Measurements from ENCODE around the gene FAM83C.

FAM83C gene

DNA sequence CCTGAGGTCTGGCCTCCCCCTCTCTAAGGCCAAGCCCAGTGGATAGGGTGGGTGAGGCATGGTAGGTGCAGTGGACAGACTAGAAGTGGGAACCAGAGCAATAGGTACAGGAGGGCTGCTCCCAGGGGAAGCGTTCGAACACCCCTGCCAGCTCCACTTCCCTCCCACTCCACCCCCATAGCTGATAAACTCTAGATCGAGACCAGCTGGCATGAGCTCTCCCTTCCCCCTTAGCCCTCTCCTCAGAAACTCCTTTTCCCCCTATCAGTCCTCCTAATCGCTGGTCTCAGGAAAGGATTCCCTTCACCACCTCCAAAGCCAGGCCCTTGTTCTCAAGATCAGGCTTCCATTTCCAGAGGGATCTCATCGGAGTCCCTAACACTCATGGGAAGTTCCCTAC lies 6.0 kb upstream of the FAM83C start:
- DNase-seq, result no peak

DNA sequence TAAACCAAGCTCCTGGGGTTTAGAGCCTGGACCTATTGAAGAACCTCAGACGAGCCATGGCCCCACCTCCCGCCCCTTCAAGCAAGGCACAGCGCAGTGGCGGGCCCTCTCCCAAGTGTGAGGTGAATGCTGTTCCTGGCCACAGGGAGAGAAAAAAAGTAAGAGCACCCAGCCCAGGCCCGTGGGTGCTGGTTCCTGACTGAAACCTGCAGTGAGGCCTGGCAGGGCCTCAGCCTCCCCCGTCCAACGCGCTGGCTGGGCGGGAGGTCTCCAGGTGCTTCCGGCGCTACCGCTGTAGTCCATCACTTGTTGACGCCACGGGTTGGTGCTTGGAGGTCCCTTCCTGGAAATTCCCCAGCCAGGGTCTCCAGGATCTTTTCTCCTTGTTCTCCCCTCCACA lies 5.5 kb upstream of the FAM83C start:
- no peak for DNase-seq

DNA sequence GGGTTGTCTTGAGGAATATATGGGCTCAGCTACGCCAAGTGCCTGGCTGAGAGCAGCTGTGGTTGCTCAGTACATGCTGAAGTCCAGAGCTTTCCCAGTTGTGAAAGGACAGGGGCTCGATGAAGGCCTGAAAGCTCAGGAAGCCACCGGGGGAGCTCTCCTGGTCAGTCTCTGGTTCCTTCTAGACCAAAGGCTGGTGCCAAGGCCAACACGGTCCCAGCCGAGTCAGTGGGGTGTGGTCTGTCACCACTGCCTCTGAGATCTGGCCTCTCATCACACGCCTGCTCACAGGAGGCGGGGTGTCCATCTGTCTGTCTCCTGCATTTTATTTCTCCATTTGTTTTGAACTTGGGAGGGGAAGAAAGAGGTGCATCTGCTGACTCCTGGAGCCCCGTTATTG lies 4.9 kb upstream of the FAM83C start:
- DNase-seq, result no peak

DNA sequence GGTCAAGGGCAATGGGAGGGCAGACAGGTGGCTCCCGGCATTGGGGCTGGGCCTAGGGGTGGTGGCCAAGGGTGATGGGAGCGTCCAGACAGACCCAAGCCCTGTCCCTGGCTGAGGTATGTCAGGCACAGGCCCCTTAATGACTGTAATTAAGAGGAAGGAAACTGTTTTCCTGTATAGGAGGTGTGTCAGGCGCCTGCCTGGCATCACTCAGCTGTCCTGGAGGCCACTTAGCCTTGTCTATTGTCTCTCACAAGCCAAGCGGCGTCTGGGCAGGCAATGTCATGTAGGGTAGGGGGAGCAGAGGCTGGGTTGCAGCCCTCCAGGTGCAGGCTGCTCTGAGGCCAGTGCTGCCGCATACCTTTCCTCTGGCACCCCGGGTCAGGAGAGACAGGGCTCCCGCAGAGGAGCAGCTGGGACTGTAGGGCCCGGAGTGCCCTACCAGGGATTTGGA lies 3.9 kb upstream of the FAM83C start:
- DNase-seq, result no peak

DNA sequence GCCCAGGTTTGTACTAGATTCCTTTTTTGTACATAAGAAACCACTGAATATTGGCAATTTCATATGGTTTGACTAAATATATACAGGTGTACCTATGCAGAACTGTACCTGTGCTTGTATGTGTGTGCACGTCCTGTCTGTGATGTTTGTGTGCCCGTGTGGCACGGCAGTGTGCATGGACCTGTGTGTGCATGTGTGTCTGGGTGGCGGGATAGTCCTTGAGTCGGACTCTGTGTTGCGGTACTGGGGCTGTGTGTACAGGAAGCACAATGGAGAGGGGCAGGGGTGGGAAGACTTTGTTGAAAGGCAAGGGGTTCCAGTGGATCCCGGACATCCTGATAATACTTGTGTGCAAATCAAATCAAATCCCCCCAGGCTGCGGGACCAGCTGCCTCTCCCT lies 3.4 kb upstream of the FAM83C start:
- no peak for DNase-seq

DNA sequence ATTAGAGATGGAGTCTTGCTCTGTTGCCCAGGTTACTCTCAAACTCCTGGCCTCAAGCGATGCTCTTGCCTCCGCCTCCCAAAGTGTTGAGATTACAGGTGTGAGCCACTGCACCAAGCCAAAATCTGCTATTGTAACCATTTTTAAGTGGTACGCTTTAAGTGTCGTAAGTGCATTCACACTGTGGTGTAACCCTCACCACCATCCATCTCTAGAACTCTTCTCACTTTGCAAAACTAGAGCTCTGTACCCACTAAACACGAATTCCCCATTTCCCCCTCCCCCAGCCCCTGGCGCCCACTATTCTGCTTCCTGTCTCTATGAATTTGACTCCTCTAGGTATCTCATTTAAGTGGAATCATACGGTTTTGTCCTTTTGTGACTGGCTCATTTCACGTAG lies 2.8 kb upstream of the FAM83C start:
- DNase-seq, result no peak

DNA sequence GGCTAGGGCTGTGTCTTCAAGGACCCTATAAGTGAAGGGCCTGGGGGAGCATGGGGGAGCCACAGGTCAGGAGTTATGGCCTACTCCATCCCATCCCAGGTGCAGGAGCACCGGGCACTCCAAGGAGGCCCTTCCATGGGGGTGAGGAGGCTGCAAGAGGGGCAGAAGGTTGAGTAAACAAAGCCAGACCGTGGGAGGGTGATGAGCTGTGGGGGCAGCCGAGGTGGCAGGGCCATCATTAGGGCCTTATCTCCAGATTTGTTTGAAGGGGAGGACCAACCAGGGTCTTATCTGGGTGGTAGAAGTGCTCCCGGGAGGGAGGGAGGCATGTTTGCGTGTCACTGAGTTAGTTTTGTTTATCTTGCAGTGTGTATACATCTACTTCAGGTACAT lies 2.1 kb upstream of the FAM83C start:
- DNase-seq, result no peak

DNA sequence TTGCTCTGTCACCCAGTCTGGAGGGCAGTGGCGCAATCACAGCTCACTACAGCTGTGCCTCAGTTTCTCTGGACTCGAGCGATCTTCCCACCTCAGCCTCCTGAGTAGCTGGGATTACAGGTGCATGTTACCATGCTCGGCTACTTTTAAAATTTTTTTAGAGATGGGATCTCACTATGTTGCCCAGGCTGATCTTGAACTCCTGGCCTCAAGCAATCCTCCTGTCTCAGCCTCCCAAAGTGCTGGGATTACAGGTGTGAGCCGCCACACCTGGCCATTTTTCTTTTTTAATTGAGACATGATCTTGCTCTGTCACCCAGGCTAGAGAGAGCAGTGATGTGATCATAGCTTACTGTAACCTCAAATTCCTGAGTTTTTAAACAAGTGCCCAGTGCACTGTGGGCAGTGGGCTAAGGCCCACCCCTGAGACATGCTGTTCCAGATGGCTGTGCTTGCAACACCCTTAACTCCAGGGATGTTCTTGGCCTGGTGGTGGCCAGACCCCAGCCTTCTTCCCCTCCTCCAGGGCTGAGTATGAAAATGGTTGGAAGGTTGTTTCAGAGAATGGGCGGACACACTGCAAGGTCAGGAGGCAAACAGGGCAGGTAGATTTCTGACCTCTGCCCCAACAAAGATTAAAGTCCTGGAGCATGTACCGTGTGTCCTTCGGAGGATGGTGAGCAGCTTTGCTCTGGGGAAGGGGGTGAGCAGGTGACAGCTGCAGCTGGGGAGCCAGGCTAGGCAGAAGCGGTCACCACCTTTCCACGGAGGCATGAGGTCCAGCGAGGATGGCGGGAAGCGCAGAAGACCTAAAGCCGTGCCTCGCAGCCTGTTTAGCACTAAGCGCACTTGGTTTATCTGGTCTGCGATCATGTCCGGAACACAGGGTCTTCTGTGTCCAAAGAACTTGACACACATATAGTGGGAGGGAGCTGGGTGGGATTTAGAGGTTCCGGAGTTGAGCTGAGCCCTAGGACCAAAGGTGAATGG lies 1.4 kb upstream of the FAM83C start:
- DNase-seq, result no peak

DNA sequence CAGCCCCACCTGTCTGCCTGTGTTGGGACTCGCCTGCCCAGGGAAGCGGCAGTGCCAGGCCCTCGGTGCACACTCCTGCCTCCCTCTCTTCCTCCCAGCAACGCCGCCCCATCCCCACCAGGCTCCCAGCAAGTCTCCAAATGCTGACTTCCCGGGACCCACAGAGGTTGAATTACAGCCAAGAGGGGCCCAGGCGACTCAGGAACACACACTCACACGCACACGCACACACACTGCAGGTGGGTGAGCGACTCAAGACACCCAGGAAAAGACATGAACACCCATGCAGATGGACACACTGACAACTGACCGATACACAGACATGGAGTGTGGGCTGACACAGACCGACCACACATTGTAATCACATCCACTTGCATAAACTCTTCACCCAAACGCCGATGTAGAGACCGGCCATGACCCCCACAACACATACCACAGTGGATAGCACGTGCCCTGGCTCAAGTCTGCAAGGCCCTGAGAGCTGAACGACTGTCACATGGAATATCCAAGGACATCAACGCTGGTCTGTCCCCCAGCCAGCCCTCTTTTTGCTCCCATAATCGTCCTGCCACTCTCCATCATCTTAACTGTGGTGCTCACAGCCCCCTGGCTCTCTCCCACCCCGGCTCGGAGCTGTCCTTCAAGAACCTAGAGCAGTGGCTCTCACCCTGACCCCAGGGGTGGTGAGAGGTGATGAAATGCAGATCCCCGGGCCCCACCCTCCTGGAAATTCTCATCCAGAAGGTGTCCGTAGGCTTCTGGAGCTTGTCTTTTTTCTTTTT lies 470 bp upstream of the FAM83C start:
- DNase-seq, result no peak

DNA sequence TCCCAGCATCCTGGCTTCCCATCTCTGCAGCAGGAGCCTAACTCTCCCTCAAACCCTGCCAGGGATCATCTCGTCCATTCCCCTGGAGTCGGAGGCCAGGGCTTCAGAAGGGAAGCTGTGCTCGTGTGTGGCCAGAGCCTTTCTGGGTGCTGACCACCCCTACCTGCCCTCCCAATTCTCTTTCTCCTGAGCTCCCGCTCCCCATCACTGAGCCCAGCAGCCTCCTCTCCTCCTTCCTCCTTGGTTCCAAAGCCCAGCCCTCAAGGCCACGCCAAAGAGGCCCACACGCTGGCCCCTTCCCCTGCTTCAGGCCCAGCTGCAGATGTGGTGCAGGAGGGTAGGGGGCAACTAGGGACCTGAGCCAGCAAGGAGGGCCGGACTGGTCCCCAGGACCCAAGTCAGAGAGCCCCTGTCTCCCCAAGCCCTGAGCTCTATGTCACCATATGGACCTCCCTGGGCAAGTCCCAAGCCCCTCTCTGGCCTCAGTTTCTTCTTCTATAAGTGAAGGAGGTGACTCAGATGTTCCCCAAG lies 1.3 kb downstream of the FAM83C start:
- DNase-seq, result no peak

DNA sequence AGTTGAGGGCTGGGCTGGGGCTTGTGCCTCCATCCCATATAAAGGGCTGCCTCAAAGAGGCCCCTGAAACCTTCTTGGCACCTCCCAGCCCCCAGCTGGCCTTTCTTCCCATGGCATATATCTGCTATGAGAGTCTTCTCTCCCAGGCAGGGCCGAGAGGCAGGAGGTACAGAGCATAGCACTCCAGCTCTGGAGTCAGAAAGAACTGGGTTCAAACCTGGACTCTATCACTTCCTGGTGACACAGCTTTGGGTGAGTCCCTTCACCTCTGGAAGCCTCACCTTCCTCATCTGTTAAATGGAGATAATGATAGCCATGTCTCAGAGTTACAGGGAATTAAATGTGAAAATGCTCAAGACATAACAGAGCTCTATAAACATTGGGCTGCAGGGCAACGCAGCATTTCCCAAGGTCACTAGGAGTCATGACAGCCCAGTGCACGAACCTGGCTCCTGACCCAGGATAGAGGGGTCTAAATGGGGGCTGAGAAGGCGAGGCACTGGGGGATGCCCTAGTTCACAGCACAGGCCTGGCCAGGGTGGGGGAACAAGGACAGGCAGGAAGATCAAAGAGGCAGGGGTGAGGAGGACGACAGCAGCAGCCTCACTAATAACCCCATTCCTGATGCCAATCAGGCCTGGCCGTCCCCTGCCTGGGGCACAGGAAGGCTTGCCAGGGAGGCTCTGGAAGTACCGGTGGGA lies 1.9 kb downstream of the FAM83C start:
- DNase-seq, result no peak

DNA sequence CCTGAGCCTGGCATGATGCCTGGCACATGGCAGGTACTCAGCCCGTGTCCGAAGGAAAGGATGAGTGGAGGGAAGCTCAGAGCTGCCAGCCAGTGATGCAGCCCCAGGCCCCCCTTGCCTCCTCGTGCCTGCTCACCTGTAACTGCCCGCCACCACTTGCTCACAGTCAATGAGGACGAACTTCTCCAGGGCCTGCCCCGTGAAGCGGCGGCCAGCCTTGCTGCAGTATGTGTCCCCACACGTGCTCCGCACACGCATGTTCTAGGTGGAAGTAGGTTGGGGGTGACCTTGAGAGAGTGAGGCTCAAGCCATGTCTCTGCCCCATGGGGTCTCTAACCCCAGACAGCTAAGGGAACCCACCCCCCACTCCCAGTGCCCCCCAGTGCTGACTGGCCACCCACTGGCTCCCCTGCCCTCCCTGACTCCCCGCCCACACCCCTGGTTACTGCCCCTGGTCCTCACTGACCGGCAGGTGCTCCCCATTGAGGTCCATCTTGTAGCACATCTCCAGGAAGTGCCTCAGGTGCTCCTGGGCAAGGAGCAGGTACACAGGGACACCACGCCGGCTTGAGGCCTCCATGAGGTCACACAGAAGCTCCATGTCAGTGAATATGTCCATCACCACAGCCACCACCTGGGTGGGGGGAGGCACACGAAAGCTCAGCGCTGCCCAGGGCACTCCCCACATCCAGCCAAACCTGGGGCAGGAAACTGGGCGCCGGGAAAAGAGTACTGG lies 3.7 kb downstream of the FAM83C start:
- no peak for DNase-seq

DNA sequence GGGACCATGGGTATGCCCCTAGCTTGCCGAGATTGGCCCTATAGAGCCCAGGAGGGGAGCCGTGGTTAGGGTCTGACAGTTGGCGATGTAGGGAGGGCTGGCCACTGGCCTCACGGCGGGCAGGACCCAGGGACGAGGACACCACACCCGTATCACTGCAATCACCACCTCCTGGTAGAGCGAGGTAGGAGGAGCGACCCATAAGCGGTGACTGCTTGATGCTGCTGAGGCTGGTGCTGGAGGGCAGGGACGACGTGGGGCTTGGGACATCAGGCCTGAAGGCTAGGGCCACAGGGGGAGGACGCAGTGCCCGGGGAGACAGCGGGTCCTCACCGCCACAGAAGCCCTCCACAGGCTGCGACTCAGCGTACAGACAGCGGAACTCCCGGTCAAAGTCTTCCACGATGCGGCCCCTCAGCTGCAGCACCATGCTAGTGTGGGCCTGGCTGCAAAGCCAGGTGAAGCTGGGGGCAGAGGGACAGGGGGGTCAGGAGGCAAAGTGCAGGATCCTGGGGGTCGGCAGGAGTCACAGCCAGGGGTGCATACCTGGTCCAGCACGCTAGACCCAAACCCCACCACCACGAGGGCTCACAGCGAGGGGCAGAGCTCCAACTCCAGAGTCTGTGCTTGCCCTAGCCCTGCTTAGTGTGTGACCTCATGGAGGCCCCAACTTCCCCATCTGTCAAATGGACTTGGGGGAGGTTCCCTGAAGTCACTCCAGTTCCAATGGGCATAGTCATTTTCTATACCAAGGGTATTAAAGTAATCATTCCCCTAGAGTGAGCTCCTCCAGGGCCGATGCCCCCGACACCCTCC lies 4.5 kb downstream of the FAM83C start:
- DNase-seq, result no peak

DNA sequence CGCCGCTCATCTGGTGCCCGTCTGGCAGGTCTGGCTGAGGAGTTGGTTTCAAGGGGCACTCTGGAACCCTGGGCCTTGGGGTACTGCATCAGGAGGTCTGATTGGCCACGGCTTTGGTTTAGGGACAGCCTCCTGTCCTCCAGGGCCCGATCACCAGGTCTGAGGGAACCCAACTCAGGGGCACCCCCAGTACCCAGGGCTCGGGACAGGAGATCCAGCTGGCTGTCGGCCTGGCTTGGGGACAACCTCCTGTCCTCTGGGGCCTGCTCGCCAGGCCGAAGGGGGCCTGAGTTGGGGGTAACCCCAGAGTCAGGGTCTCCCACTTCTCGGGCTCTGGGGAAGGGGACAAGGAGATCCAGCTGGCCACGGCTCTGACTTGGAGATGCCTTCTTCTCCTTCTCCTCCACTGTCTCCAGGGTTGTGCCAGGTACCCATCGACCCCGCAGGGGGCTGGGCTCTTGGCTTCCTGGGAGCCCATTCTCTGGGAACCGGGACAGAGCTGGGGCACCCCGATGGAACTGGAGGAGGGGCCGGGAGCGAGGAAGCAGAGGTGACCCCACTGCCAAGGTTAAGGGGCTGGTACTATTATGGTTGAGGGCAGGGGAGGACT lies 5.2 kb downstream of the FAM83C start:
- no peak for DNase-seq

DNA sequence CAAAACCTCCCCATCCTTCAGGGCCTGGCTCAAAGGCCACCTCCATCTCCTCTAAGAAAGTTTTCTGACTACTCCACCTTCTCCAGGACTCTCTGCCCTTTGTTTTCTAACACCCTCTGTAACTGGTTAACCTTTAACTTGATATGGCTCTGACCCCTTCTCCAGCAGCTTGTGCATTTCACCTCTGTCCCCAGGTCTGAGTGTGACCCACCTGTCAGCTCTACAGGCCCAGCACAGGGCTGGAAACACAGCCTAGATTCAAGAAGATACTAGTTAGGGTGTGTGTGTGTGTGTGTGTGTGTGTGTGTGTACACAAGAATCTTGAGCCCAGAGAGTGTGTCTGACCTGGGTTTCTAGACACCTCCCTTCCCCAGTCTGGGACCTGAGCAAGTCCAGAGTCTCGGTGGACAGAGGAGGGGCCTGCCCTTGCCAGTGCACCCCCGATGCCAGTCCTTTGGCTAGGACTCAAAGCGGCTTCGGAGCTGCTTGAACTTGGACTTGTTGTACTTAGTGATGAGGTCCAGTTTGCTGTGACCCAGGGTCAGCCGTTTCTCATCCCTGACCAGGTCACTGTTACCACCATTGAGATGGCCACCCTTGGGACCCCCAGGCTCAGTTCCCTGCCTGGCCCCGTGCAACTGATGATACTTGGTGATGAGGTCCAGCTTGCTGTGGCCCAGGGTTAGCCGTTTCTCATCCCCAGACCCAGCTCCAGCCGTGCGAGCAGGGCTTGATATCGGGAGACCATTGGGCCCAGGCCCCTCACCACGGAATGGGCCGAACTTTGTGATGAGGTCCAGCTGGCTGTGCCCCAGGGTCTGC lies 5.9 kb downstream of the FAM83C start:
- no peak for DNase-seq

DNA sequence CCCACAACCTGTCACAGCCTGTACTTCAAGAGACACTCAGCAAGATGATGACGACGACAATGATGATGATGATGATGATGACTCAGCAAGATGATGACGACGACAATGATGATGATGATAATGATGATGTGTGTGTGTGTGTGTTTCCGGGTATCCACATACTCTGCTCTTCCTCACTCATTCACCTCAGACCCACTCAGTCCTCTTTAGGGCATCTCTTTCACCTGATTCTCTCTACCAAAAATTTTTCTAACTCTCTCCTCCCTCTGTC lies 6.5 kb downstream of the FAM83C start:
- DNase-seq, result no peak

DNA sequence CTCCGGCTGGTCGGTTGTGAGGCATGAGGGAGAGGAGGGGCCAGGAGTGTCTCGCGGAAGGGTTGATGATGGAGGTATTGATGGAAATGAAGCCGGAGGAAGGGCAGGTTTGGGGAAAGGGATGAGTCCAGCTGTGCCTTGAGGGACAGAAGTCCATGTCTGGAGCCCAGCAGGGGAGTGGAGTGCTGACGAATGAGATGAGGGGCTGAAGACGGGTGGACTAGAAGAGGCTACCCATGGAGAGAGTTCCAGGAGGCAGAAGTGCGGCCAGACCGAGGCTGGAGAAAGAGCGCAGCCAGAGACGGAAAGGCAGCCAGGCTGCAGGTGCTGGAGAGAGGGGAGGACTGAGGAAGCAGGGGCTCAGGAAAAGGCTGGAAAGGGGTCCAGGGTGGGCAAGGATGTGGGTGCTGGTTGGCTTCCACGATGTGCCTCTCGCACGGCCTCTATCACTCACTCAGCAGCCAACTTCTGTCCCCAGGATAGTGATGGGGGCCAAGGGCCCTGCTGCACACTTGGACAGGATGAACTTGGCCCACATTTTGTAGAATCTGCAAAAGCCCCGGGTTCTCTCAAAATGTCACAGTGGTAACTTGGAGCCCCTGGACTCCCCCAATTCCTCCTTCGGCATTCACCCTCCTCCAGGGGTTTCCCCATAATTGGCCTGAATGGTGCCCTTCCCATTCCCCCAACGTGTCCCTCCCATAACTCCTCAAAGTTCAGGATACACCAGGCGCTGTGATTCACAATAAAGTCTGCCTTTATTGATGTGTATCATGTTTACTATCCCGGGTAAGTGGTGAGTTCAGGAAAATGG lies 7.0 kb downstream of the FAM83C start:
- DNase-seq, result no peak

DNA sequence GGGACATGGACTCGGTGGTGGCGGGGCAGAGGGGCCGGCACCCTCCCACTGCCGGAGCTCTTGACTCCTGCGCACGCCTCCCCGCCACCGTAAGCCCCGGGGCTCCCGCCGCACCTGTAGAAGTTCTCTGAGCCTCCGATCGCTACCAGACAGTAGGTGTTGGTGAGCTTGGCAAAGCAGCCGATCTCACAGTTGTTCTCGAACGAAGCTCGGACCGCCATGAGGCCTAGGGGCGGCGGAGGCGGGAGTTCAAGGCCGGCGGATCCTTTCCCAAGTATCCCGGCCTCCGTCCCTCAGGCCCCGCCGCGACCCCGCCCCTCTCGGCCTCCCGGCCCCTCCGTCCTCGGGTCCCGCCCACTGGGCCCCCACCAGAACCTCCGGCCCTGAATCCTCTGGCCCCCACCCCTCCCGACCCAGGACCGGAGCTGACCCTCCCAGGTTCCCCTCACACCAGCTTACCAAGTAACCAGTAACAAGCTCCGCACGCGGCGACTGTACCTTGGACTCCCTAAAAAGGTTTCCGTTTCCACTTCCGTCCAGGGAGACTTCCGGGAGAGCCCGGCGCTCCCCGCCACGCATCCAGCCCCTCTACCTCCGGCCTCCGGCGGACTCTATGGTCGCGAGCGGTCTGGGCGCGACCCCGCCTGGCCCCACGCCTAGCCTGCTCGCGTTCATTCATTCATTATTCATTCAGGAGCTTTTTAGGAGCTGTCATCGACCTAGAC lies 7.8 kb downstream of the FAM83C start, which contains the start of gene EIF6:
EIF6 (minus strand) TSS at position 506 of the 725 bp plus-strand sequence; CDS start at position 221, 285 bp downstream.
- peak; percentile 83 for DNase-seq
